ENCODE measurements around the gene MYLK4.

GRCh38 chr6:2705256-2705655 lies 45.5 kb downstream of the MYLK4 start:
- TF ChIP-seq CTCF (IDR thresholded peaks at IDR 0.05 in 4 of 5, conservative IDR thresholded peaks at IDR 0.05 in 1 of 5) (no peak), POLR2A (IDR thresholded peaks at IDR 0.05) (no peak)

All from gastrocnemius medialis (tissue), 4 donors.